RKO (cell line): Measurements from ENCODE around the gene XPNPEP1.

Source experiments
- DNase-seq: peaks from one replicate; pipeline ENCODE4 v3.0.0-alpha.2; 2016; ENCODE audit warnings: low spot score

Gene XPNPEP1

DNA sequence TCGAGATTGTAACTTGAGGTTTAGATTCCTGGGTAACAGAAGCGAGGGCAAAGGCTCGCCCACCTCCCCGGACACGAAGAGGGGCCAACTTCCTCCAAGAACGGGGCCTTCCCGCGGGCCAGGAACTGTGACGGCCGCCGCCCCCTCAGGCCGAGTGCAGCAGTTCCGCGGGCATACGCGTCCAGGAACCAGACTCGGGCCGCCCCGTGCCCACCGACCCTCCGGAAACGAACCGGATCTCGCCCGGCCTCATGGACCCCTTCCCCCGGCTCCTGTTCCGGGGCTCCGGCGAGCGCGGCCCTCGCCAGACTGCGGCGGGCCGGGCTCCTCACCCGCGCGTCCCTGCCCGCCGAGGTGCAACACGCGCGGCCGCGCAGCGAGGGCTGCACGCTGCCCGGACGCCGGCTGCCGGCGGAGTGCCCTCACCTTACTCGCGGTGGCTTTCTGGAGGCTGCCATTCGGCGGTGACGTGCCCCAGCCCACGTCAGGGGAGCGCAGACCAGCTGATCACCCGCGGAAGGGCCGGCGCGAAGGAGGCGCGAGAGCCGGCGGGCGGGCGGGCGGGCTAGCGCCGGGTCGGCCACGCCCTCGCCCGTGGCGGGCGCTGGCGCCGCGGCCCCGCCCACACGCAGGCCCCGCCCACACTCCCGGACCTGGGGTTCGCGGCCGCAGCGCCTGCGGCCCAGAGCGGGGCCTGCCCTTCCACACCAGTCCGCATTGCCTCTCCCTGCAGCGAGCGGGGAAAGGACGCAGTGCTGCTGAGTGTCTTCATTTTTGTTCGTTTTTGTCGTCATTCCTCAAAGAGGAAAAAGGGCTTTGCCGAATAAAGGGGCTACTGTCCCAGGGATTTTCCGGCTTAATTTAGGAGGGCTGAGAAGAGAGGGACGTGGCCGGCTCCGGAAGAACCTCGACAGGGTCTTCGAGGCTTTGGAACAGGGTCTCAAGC, at the start of gene XPNPEP1:
Gene XPNPEP1, minus strand, starts transcription at position 536 of the 946 bp plus-strand sequence. Its CDS starts 78 bp downstream, at position 458.
- DNase-seq, result peak; percentile 90

DNA sequence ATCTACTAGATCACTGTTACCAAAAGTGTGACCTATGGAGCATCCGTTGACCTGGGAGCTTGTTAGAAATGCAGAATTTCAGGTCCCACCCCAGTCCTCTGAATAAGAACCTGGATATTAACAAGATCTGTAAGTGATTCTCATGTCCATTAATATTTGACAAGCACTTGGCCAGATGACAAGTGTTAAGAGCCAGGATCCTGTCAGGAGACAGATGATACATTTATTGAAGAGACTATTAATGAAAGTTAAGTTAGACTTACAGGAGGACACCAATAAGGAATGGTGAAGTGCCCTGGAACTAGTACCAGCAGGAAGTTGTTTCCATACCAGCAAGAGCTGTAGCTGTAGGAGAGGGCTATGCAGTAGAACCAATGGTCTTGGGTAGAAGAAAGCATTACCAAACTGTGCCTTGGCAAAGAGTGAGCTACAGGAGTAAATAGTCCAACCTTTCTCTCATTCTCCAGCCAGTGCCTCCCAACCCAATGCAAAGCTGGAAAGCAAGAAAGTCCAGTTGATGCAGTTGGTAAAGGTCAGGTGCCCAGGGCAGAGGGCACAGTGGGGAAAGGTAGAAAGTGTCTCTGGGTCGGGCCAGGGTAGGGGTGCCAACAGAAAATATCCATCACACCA, 49.2 kb upstream of the XPNPEP1 start:
- DNase-seq, result no peak

DNA sequence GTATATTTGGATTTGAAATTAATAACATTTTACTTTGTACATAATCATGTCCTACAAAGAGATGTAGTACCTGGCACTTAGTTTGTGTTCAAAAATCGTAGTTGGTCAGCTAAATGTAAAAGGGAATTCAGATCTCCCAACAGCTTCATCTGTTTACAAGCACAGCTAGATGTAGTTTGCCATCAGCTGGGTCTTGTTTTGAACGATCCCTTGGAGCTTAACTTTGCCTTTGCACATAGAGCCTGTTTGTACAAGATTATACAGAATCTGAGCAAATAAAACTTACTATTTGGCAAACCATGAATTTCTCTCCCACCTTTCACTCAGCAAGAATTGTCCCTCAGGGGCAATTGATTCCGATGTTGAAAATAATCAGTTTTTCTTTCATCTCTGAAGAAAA, 48.3 kb upstream of the XPNPEP1 start:
- DNase-seq, result no peak

DNA sequence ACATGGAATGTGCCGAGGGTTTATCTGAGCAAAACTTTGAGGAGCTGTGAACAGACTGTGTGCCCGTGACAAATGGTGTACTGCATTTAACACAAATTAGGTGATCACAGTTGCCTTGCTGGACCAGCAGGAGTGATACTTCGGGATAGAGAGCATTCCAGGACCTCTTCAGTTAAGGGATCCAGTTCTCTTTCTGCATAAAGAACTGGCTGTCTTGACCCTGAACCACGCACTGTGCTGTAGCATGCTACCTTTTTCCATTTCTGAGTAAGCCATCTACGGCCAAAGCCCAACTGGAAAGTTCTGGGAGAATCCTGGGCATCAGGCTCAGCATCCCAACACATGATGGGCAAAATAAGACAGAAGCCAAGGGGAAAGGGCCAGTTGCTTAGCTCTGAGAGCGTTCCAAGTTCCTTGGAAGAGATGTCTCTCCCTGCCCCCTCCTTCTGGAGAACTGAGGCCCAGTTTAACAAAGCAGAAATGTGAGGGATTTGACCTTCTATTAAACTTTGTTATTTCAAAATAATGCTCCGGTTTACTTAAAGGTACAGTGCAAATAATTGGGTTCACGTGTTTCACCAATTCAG, 46.5 kb upstream of the XPNPEP1 start:
- no peak for DNase-seq

DNA sequence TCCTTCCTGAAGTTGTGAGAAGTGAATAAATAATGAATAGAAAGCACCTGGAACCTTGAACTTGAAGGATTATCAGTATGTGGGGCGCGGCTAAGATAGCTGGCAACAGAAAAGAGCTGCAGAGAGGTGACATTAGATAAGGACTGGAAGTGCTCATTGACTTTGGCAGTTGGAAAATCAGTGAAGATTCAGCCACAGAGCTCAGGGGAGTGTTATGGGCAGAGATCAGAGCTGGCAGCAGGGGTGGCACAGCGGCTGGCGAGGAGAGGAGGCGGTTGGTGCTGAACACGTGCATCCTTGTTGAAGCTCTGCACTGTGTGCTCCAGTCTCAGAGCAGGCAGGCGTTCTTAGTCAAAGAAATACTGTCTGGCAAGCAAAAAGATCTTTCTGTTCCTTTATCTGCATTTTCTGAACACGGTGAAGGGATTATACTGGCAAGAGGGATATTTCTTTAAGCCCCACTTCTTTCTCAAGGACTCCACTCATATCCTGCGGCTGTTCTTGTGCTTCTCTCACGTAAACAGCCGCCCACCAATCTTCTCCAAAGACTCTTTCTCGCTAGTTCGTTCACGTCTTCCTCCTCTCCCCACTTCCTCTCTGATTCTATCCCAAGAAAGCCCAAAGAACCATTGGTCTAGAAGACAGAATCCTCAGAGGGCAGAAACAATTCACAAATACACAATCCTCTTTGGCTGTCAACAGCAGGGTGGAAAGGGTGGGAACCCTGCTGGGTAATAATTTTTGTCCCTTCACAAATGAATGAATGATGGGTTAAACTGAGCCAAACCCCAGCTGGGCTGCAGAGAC, 45.8 kb upstream of the XPNPEP1 start:
- DNase-seq, result no peak

DNA sequence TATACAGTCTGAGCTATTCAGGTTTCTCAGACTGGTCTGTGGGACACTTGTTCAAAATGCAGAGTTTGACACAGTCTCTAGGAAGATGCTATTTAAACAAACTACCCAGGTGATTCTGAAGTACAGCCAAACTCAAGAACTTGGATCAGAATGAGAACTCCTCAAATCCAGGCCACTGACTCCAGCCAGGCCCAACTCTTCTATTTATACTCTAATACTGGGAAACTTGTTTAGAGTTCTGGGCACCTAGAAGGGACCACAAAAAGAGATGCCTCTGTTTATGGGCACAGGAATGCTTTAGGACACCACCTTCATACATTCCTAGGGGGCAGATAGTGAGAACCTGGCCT, 44.4 kb upstream of the XPNPEP1 start:
- no peak for DNase-seq

DNA sequence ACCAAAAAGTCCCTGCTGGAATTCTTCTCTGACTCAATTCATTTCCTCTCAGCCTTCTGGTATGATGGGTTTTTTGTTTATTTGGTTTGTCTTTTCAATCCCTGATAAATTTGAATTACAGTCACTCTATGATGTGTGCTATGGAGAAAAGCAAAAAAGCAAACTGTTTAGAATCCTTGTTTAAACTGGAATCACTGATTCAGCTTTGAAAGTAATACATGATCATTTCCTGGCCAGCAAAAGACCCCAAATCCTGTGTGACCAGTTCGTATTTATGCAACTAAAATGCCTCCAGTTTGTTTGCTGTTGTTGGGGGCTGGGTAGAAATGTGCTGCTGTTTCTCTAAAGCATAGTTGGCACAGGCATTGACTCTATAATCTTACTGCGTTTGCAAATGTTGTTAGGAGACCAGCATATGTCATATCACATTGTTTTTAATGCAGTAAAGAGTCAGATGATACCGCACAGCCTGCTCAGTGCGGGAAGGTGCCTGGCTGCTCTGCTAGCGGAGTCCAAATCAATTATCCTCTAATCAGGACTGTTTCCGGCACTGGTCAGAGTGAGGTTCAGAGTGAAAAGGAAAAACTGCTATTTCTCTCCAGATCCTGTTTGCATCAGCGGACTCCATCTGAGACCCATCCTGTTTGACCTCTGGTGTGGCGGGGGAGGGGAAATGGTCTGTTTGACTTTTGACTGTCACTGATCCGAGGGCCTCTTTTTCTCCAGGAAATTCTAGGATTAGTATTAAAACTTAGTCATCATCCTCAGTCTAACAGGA, 43.8 kb upstream of the XPNPEP1 start:
- DNase-seq, result no peak

DNA sequence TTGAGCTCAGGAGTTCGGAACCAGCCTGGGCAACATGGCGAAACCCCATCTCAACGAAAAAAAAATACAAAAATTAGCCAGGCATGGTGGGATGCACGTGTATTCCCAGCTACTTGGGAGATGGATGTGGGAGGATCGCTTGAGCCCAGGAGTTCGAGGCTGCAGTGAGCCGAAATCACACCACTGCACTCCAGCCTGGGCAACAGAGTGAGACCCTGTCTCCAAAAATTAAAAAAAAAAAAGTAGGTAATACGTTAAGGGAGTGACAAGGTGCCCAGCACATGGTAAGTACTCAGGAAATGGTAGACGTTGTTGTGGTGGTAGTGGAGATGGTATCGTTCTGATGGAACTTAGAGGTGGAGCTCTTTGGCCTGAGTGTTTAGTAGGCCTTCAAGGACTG, 41.0 kb upstream of the XPNPEP1 start:
- DNase-seq, result no peak

DNA sequence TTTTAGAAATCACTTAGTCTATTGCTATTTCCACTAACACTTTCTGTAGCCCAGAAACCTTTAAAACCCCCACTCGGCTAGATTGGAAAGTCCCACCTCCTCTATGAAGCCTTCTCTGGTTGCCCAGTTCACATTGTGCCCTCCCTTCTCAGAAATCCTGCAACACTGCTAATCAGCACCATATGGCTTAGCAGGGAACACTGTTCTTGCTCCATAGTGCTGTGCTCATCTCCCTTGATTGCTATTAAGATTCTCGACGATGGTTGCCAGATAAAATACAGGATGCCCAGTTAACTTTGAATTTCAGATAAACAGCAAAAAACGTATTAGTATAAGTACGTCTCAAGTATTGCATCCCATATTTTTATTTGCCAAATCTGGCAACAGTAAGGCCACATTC, 40.1 kb upstream of the XPNPEP1 start:
- DNase-seq, result no peak

DNA sequence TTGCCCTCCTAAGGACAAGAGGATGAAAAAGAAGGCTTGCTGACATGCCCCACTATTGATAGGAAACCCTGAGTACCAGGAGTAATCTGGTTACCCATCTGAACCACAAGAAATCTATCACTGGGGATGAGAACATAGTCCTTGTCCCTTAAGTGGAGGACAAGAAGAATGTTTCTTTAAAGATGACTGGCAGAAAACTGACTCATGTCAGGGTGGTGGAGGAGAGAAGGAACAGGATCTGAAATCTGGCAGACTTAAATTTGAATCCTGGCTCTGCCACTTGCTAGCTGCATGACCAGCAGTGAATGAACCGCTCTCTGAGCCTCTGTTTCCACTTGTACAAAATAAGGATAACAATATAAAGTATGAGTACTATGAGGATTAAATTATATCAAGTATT, 38.9 kb upstream of the XPNPEP1 start:
- DNase-seq, result no peak

DNA sequence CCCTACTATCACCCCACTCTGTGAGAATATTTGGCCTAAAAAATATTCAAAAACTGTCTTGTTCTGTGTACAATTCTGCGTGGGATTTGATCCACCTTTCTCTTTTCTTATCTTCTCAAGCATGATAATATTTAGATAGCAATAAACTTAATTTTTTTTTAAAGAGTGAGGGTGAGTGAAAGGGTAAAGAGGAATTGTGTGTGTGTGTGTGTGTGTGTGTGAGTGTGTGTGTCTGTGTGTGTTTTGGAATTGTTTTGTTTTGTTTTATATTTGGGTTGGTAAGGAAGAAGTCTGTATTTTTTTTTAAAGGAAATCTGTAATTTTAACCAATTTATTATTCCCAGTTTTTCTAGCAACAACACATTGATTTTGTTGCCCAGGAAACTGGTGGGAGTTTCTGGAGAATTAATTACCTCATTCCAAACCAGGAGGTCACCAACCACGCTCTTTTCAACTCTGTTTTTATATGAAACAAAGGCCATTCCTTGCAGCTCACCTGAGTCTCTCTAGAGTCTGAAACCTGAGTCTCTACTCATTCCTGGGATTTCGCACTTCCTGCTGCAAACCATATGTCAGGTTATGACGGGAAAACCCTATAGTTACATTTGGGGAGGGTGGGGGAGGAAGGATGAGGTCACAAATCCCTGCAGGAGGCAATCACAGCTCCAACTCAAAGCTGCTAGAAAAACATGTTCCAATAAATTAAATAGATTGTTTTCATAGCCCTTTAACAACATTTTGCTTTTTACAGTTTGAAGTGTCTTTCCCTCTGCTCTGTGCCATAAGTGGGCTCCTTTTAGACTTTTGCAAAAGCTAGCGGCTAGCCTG, 38.1 kb upstream of the XPNPEP1 start:
- DNase-seq, result no peak

DNA sequence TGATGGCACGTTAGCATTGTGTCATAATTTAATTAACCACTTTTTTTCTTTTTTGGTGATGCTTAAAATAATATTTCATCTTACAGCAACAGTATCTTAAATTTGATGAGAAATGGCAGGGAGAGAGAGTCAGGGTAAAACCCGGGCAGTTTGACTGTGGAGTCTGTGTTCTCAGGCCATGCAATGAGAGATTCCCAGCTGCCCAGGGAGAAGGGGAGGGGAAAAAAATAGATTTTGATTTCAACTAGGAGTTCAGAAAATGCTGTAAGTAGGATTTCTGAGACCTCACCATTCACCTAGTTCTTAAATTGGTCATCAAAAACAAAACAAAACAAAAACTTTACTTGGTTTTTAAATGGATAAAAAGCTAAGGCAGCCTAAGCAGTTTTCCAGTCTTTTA, 37.4 kb upstream of the XPNPEP1 start:
- no peak for DNase-seq

DNA sequence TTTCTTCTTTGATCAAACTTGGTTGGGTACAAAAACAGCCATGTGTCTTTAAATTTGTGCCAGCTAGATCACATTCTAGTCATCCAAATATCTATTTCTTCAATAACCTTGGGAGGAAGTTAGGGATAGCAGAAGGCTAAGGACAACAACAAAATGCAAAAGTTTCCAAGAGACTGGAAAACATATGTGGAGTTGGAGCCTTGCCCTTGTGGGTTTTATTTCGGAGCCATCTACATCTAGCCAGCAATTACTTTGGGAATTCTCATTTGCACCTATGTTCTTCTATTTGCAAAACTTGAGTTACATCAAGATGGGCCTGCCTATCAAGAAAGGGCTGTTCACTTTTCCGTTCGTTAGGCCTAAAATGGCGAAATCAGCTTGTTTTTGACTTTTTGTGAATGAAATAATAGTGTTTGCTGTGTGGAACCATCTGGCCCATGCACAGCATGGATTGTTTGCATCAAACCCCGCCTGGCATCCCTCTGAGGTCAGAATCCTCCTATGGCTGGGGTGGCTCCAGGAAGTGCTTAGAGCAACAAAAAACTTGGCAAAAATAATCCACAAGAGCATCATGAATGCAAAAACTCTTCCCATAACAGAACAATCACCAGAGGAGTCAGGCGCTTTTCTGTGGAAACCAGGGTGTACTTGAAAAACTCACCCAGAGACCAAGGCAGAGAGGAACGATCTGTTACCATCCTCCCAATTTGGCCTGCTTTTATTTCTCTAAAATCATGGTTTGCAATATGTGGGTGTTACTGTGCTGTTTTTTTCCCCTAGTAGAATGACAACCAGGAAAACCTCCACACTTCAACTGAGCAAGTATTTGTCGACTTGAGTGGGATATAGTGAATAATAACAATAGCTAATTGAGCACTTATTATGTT, 36.2 kb upstream of the XPNPEP1 start:
- no peak for DNase-seq

DNA sequence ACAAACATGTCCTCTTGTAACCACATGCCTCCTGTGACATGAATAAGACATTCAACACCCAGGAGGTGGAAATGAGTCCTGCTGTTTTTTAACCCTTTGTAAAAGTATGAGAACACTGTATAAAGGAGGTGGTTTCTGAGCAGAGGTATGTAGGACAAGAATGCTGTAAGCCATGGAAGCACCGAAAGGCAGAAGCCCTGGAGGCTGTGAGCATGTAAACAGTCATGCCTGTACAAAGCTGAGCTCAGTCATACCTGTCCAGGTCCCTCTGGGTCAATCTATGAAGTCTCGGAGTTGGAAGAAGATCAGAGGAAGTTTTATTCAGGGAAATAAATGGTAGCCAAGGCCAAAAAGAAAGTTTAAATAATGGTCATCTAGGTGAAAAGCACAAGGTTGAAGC, 34.7 kb upstream of the XPNPEP1 start:
- no peak for DNase-seq

DNA sequence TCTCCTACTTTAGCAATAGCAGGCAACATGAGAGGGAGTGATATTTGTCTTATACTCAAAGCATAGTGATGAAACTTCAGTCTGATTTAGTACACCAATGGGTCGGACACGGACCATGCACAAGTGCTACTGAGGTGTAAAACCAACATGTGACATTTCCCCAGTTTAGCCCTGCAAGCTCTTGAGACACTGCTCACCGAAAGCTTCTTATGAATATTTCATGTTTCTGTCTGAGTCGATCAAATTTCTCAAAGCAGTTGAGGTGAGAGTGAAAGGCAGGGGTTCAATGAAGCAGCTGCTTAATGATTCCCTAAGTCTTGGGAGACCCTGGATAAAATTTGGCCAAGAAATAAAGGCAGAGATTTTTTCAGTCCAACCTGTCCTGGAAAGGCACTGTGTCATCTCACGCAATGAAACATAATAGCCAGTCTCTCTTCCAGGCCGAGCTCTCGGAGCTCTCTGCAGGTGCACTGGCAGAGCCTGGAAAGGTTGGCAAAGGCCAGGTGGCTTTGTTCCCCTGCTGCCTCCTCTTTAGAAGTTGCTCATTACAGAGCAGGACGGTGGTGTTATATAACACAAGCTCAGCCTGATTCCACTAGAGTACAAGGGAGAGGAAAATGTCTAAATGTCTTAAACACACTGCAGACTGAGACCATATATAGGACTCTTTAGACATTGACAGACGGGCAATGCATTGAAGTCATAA, 33.9 kb upstream of the XPNPEP1 start:
- DNase-seq, result no peak

DNA sequence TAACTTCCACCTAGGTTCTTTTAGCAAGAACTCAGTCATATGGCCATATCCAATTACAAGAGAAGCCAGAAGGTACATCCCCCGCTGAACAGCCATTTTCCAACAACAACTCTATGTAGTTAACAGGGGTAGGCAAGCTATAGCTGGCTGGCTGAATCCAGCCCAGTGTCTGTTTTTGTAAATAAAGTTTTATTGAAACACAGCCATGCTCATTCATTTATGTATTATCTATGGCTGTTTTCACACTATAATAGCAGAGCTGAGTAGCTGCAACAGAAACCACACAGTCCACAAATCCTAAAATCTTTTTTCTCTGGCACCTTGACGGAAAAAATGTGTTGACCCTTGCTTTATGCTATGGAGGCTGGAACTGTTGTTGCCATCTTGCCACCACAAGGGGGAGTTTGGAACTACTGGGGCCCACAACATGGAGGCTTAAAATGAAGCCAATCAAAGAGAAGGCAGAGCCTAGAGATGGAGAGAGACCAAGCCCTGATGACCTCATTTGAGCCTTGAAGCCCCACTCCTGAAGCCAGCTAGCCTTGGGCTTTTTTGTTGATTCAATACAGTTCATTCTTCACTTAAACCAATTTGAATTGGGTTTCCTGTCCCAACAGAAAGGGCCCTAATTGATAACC, 33.3 kb upstream of the XPNPEP1 start:
- peak; percentile 58 for DNase-seq

DNA sequence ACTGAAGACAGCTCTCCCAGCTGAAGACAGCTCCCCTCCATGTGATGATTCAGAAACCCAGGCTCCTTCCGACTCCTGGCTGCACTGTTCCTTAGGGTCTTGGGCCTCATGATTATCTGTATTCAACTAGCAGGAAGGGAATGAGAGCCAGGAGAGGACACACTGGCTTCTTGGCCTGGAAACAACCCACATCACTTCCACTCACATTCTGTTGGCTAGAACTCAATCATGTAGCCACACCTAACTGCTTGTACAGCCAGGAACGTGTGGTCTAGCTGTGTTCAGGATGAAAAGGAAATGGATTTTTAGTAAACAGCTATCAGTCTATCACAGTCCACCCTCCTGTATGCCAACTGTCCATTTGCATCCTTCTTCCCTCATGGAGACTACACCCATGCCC, 30.5 kb upstream of the XPNPEP1 start:
- no peak for DNase-seq

DNA sequence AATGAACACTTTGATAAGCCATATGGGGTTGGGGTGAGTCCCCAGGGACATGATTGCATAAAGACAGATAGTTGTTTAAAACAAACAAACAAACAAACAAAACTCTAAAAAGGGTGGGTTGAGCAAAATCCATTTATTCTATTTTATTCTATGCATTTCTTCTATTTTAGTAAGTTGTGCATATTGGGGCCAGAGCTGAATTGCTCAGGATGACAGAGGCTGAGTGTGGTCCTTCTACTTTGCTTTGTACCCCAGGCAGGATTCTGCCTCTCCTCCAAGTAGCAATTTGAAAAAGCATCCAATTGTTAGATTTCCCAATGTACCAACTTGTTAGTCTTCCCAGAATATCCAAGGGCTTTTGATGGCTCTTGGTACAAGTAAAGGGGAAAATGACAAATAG, 29.2 kb upstream of the XPNPEP1 start:
- no peak for DNase-seq
